H54 (cell line): ENCODE measurements around the gene GALNT18.

ENCODE experiments used
- DNase-seq: peaks from one replicate; pipeline ENCODE4 v3.0.0; 2011; ENCODE audit warnings: low spot score, mixed read lengths; ENCODE audit not compliant: insufficient read length
- FAIRE-seq: peaks from 3 replicates; lab custom pipeline; 2011; peaks lifted over from hg19 to GRCh38; lab: Jason Lieb, UNC
- POLR2A ChIP-seq: IDR thresholded peaks from 2 replicates; pipeline ENCODE4 v1.6.1; 2011; ENCODE audit warnings: low read depth, mild to moderate bottlenecking, low read length

Gene GALNT18

GRCh38 chr11:11351042-11351586 is 270.7 kb downstream of the GALNT18 start:
- FAIRE-seq: no peak
- no peak for TF ChIP-seq POLR2A
- DNase-seq: no peak

GRCh38 chr11:11349870-11350337 is 271.9 kb downstream of the GALNT18 start:
- FAIRE-seq (no peak), DNase-seq (peak; percentile 21)
- TF ChIP-seq POLR2A: no peak

- DNase-seq (no peak), FAIRE-seq (no peak)
- no peak for TF ChIP-seq POLR2A
These were observed 272.5 kb downstream of the GALNT18 start for GRCh38 chr11:11349106-11349825.

- no peak for TF ChIP-seq POLR2A
- no peak for DNase-seq
- no peak for FAIRE-seq
These were observed 273.5 kb downstream of the GALNT18 start for GRCh38 chr11:11348303-11348702.

GRCh38 chr11:11347592-11347991 is 274.2 kb downstream of the GALNT18 start:
- no peak for DNase-seq
- no peak for FAIRE-seq
- no peak for TF ChIP-seq POLR2A

GRCh38 chr11:11346303-11346702 is 275.5 kb downstream of the GALNT18 start:
- DNase-seq: no peak
- TF ChIP-seq POLR2A: no peak
- FAIRE-seq: no peak

GRCh38 chr11:11345099-11345498 is 276.7 kb downstream of the GALNT18 start:
- DNase-seq (no peak), FAIRE-seq (no peak)
- no peak for TF ChIP-seq POLR2A

GRCh38 chr11:11344045-11344444 is 277.8 kb downstream of the GALNT18 start:
- no peak for DNase-seq
- no peak for FAIRE-seq
- TF ChIP-seq POLR2A: no peak

GRCh38 chr11:11338304-11338703 is 283.5 kb downstream of the GALNT18 start:
- no peak for TF ChIP-seq POLR2A
- FAIRE-seq: no peak
- no peak for DNase-seq

GRCh38 chr11:11336664-11337063 is 285.1 kb downstream of the GALNT18 start:
- FAIRE-seq (no peak), DNase-seq (no peak)

GRCh38 chr11:11335043-11335442 is 286.8 kb downstream of the GALNT18 start:
- FAIRE-seq (no peak), DNase-seq (no peak)
- no peak for TF ChIP-seq POLR2A

More at GRCh38 chr11:11336664-11337063, 285.1 kb downstream of the GALNT18 start:
- TF ChIP-seq POLR2A: no peak

- FAIRE-seq (no peak), DNase-seq (no peak)
- TF ChIP-seq POLR2A: no peak
These were observed 287.2 kb downstream of the GALNT18 start for GRCh38 chr11:11334607-11335006.

GRCh38 chr11:11332141-11332710 is 289.6 kb downstream of the GALNT18 start:
- FAIRE-seq (no peak), DNase-seq (no peak)
- no peak for TF ChIP-seq POLR2A

GRCh38 chr11:11329062-11329806 is 292.6 kb downstream of the GALNT18 start:
- no peak for DNase-seq
- TF ChIP-seq POLR2A: no peak
- FAIRE-seq: no peak
